ENCODE data around the gene TFDP1. TPM values are rescaled to one million over a fixed set of nuclear protein-coding genes. Genes with fewer than 3 reads are reported as not detected.

TFDP1 gene
- total RNA-seq, 6 experiments from 2014 or later: 21.7 to 26.9 (median 25.1) TPM

DNA sequence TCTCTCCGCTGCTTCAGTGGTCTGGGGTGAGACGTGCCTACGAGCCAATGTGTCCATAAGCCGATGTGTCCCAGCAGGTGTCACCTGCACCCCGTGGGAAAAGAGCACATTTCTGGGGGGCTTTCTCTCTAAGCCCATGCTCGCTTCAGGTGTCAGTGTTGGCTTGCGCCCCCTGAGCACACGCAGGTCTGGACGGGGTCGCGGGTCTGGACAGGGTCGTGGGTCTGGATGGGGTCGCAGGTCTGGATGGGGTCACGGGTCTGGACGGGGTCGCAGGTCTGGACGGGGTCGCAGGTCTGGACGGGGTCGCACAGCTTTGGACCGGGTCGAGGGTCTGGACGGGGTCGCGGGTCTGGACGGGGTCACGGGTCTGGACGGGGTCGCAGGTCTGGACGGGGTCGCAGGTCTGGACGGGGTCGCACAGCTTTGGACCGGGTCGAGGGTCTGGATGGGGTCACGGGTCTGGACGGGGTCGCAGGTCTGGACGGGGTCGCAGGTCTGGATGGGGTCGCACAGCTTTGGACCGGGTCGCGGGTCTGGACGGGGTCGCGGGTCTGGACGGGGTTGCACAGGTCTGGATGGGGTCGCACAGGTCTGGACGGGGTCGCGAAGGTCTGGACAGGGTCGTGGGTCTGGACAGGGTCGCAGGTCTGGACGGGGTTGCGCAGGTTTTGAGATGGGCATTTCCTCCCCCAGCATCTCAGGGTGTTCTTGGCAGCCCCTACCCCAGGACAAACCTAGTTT is 24.5 kb upstream of the TFDP1 start:
- 80% methylated on average over 7 of the region's 56 CpGs for WGBS (ENCODE audit: insufficient coverage, low coverage, low lambda C conversion rate, missing lambda C conversion rate)

GRCh38 chr13:113560645-113561416 is 23.7 kb upstream of the TFDP1 start:
- H3K9me3 ChIP-seq: no peaks in the 10 kb centered on the region
- no peaks in the 10 kb centered on the region for H3K36me3 ChIP-seq
- H3K27ac ChIP-seq: no peak overlapping the region
- TF ChIP-seq POLR2A (IDR thresholded peaks at IDR 0.05): no peak
- TF ChIP-seq, protein P1, sequence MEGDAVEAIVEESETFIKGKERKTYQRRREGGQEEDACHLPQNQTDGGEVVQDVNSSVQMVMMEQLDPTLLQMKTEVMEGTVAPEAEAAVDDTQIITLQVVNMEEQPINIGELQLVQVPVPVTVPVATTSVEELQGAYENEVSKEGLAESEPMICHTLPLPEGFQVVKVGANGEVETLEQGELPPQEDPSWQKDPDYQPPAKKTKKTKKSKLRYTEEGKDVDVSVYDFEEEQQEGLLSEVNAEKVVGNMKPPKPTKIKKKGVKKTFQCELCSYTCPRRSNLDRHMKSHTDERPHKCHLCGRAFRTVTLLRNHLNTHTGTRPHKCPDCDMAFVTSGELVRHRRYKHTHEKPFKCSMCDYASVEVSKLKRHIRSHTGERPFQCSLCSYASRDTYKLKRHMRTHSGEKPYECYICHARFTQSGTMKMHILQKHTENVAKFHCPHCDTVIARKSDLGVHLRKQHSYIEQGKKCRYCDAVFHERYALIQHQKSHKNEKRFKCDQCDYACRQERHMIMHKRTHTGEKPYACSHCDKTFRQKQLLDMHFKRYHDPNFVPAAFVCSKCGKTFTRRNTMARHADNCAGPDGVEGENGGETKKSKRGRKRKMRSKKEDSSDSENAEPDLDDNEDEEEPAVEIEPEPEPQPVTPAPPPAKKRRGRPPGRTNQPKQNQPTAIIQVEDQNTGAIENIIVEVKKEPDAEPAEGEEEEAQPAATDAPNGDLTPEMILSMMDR (IDR thresholded peaks at IDR 0.05): no peak
- WGBS (ENCODE audit: insufficient coverage, low coverage, low lambda C conversion rate, missing lambda C conversion rate): 92% methylated on average over 2 of the region's 18 CpGs
- ATAC-seq (no peak), DNase-seq (peak in 1 of 3 donors; percentile 39)
- intact Hi-C loops (cut with DNase I): no loop called here
- no peak overlapping the region for H3K4me3 ChIP-seq
- no peaks in the 10 kb centered on the region for H3K27me3 ChIP-seq
- H3K4me1 ChIP-seq: peaks cover 0 to 6% (median 0%) of the 10 kb centered on the region in 4 donors

More for the DNA sequence above, 24.5 kb upstream of the TFDP1 start:
- Histone ChIP-seq H3K9me3 (no peaks in the 10 kb centered on the region), H3K27me3 (no peaks in the 10 kb centered on the region), H3K4me3 (no peak overlapping the region), H3K27ac (no peak overlapping the region), H3K4me1 (peaks cover 0 to 6% (median 0%) of the 10 kb centered on the region in 4 donors), H3K36me3 (no peaks in the 10 kb centered on the region)
- TF ChIP-seq POLR2A (IDR thresholded peaks at IDR 0.05): no peak
- TF ChIP-seq, protein P1 (IDR thresholded peaks at IDR 0.05): no peak
- intact Hi-C loops (cut with DNase I): no loop called here
- DNase-seq: peak in 1 of 3 donors; percentile 43
- ATAC-seq: no peak

- Histone ChIP-seq H3K4me1 (peaks cover 0 to 6% (median 0%) of the 10 kb centered on the region in 4 donors), H3K27me3 (no peaks in the 10 kb centered on the region), H3K9me3 (no peaks in the 10 kb centered on the region), H3K4me3 (no peak overlapping the region), H3K36me3 (no peaks in the 10 kb centered on the region), H3K27ac (no peak overlapping the region)
- ATAC-seq: peak in 1 of 4 donors; percentile 5
- DNase-seq: peak in 1 of 3 donors; percentile 40
- TF ChIP-seq, protein P1 (IDR thresholded peaks at IDR 0.05): no peak
- no peak for TF ChIP-seq POLR2A (IDR thresholded peaks at IDR 0.05)
- intact Hi-C loops (cut with DNase I): no loop called here
- WGBS (ENCODE audit: insufficient coverage, low coverage, low lambda C conversion rate, missing lambda C conversion rate): 66% methylated on average over 4 of the region's 19 CpGs
Observed at GRCh38 chr13:113561417-113562084, 23.0 kb upstream of the TFDP1 start.

DNA sequence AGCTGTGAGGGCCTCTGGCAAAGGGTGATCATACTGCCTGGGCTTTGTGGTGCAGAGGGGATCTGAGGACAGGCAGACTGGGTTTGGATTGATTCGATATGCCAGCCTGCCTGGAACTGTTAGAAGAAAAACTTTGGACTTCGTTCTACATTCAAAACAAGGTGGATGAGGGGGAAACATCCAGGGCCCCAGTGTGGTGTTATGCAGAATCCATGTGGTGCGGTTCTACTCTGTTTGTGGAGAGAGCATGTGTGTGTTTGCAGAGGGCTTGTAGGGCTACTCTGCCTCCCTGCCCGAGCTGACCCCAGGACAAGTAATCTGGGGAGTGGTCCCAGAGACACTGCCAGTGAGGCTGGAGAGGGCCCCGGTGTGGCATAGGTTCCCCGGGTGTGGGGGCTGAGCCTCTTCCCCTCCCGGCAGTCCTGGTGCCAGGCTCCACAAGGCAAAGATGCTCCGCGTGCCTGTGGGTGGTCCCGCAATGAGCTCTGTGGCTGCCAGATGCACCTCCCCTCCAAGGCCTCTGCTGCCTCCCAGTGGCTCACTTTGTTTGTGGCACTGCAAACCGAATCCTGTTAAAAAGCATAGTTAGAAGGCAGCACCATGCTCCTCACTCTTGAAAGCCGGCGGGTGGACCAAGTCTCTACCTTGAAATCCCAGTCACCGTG is 22.3 kb upstream of the TFDP1 start:
- Histone ChIP-seq H3K4me1 (peaks cover 0 to 6% (median 0%) of the 10 kb centered on the region in 4 donors), H3K4me3 (no peak overlapping the region), H3K27me3 (no peaks in the 10 kb centered on the region), H3K27ac (no peak overlapping the region), H3K36me3 (no peaks in the 10 kb centered on the region), H3K9me3 (no peaks in the 10 kb centered on the region)
- ATAC-seq (peak; percentile 79 to 91 (median 88)), DNase-seq (peak in 2 of 3 donors; percentile 51 to 63)
- TF ChIP-seq POLR2A (IDR thresholded peaks at IDR 0.05): no peak
- TF ChIP-seq, protein P1 (IDR thresholded peaks at IDR 0.05): peak; percentile 46 to 73 (median 68)
- 17% methylated on average over 7 of the region's 14 CpGs for WGBS (ENCODE audit: insufficient coverage, low coverage, low lambda C conversion rate, missing lambda C conversion rate)
- intact Hi-C loops (cut with DNase I): no loop called here

Measured in right lobe of liver (tissue), 6 donors.